IMR-90 (cell line): Measurements from ENCODE around the gene TMEM154. TPM values are rescaled to one million over a fixed set of nuclear protein-coding genes. Genes with fewer than 3 reads are reported as not detected.

ENCODE experiments used
- ATAC-seq: fragments of 200-7000 bp; cut with Tn5 transposase; 2 replicates; pipeline ENCODE4 v1.9.1; 2020; ENCODE audit warnings: low read depth, mild to moderate bottlenecking, moderate library complexity
- BruUV-seq: library from RNA; stranded (reverse); fragments of 400-500 nt; replicated peaks from 2 replicates; lab custom pipeline; 2021; lab: Mats Ljungman, UMichigan
- CTCF ChIA-PET: fragments of 300-600 bp; formaldehyde crosslinking; extraction: SDS; loops from one replicate; lab custom pipeline; 2021; ENCODE audit warnings: antibody characterized with exemption; lab: Yijun Ruan, JAX
- POLR2A ChIA-PET: fragments of 300-600 bp; sonication (Branson Sonifier 250); formaldehyde crosslinking; loops from one replicate; lab custom pipeline; 2022; ENCODE audit warnings: antibody characterized with exemption; ENCODE audit not compliant: unreplicated experiment; lab: Charles Lee
- DNase-seq: peaks from one replicate; pipeline ENCODE4 v3.0.0; 2013
- H2AFZ ChIP-seq: replicated peaks from 2 replicates; pipeline ENCODE3; 2013; ENCODE audit warnings: low read length, mild to moderate bottlenecking; ENCODE audit not compliant: poor library complexity
- H2AK5ac ChIP-seq: 2 replicates; pipeline ENCODE4 v1.6.1; 2013; ENCODE audit warnings: low read depth, low read length, inconsistent platforms
- H2AK9ac ChIP-seq: replicated peaks from 2 replicates; pipeline ENCODE3; 2013; ENCODE audit warnings: mild to moderate bottlenecking, low read depth, low read length, moderate library complexity; ENCODE audit not compliant: poor library complexity
- H2BK120ac ChIP-seq: 2 replicates; pipeline ENCODE4 v1.6.1; 2013; ENCODE audit warnings: low read depth, low read length, inconsistent platforms
- H2BK15ac ChIP-seq: 3 replicates; pipeline ENCODE4 v1.6.1; 2013; ENCODE audit warnings: low read depth, low read length, inconsistent platforms
- H2BK20ac ChIP-seq: 2 replicates; pipeline ENCODE4 v1.6.1; 2013; ENCODE audit warnings: low read depth, mild to moderate bottlenecking, inconsistent platforms, low read length, moderate library complexity
- H2BK5ac ChIP-seq: 2 replicates; pipeline ENCODE4 v1.6.1; 2013; ENCODE audit warnings: mild to moderate bottlenecking, low read depth, low read length, inconsistent platforms; ENCODE audit not compliant: poor library complexity, severe bottlenecking
- H3K14ac ChIP-seq: replicated peaks from 2 replicates; pipeline ENCODE4 v1.6.1; 2013; ENCODE audit warnings: low read depth, low read length, inconsistent platforms
- H3K18ac ChIP-seq: 2 replicates; pipeline ENCODE4 v1.6.1; 2013; ENCODE audit warnings: low read depth, low read length, control low read depth
- H3K23ac ChIP-seq: 2 replicates; pipeline ENCODE4 v1.6.1; 2013; ENCODE audit warnings: low read depth, low read length, inconsistent platforms
- H3K27ac ChIP-seq: 2 replicates; pipeline ENCODE4 v1.5.1; 2013; ENCODE audit warnings: mild to moderate bottlenecking, control low read depth, low read length; ENCODE audit not compliant: insufficient read depth
- H3K27me3 ChIP-seq: 2 replicates; pipeline ENCODE4 v1.6.1; 2013; ENCODE audit warnings: low read length; ENCODE audit not compliant: control insufficient read depth, insufficient read depth
- H3K36me3 ChIP-seq: 2 replicates; pipeline ENCODE4 v1.6.1; 2013; ENCODE audit warnings: low read length, mixed read lengths; ENCODE audit not compliant: control insufficient read depth, insufficient read depth
- H3K4ac ChIP-seq: 2 replicates; pipeline ENCODE4 v1.6.1; 2013; ENCODE audit warnings: low read depth, low read length, inconsistent platforms
- H3K4me1 ChIP-seq: 2 replicates; pipeline ENCODE4 v1.6.1; 2013; ENCODE audit warnings: low read length, mixed read lengths; ENCODE audit not compliant: control insufficient read depth, insufficient read depth
- H3K4me2 ChIP-seq: 2 replicates; pipeline ENCODE4 v1.6.1; 2013; ENCODE audit warnings: low read depth, mild to moderate bottlenecking, control low read depth, low read length, moderate library complexity
- H3K4me3 ChIP-seq: 2 replicates; pipeline ENCODE4 v1.5.1; 2013; ENCODE audit warnings: low read depth, mild to moderate bottlenecking, control low read depth, low read length, moderate library complexity; ENCODE audit not compliant: insufficient read depth
- H3K56ac ChIP-seq: 2 replicates; pipeline ENCODE4 v1.6.1; 2013; ENCODE audit warnings: low read length, inconsistent platforms; ENCODE audit not compliant: insufficient read depth; ENCODE audit errors: extremely low read depth
- H3K79me1 ChIP-seq, 2 experiments: 2 replicates each; pipeline ENCODE4 v1.6.1; 2013; ENCODE audit warnings: low read length in 2 of 2, inconsistent platforms in 1 of 2, low read depth in 1 of 2
- H3K9ac ChIP-seq: 2 replicates; pipeline ENCODE4 v1.6.1; 2013; ENCODE audit warnings: low read depth, low read length, control low read depth
- H3K9me1 ChIP-seq: 2 replicates; pipeline ENCODE4 v1.6.1; 2013; ENCODE audit warnings: low read length, inconsistent platforms; ENCODE audit not compliant: insufficient read depth
- H3K9me3 ChIP-seq: 2 replicates; pipeline ENCODE4 v1.6.1; 2013; ENCODE audit warnings: low read length; ENCODE audit not compliant: control insufficient read depth, insufficient read depth
- H4K20me1 ChIP-seq: 2 replicates; pipeline ENCODE4 v1.6.1; 2013; ENCODE audit warnings: low read length, inconsistent platforms; ENCODE audit not compliant: insufficient read depth
- H4K5ac ChIP-seq: 2 replicates; pipeline ENCODE4 v1.6.1; 2013; ENCODE audit warnings: mild to moderate bottlenecking, low read depth, low read length, control low read depth
- H4K8ac ChIP-seq, 2 experiments: 2 replicates each; pipeline ENCODE4 v1.6.1; 2013; ENCODE audit warnings: low read depth in 2 of 2, low read length in 2 of 2, control low read depth in 1 of 2, inconsistent platforms in 1 of 2
- H4K91ac ChIP-seq: 2 replicates; pipeline ENCODE4 v1.6.1; 2013; ENCODE audit warnings: low read depth, low read length, inconsistent platforms; ENCODE audit not compliant: insufficient read depth
- BHLHE40 ChIP-seq: fragments of 150-350 bp; IDR thresholded peaks from 2 replicates; pipeline ENCODE4 v1.6.1; 2016; ENCODE audit warnings: mild to moderate bottlenecking, low read depth, low read length
- CEBPB ChIP-seq: IDR thresholded peaks from 2 replicates; pipeline ENCODE4 v1.6.1; 2012; ENCODE audit warnings: low read depth, low read length, improper control_type of control experiment
- CHD1 ChIP-seq: IDR thresholded peaks from 2 replicates; pipeline ENCODE4 v1.6.1; 2012; ENCODE audit warnings: low read depth, low read length, improper control_type of control experiment
- ELK1 ChIP-seq: fragments of 150-350 bp; IDR thresholded peaks from 2 replicates; pipeline ENCODE4 v1.6.1; 2016; ENCODE audit warnings: low read depth, mild to moderate bottlenecking, low read length, moderate library complexity, borderline replicate concordance
- FOS ChIP-seq: fragments of 150-350 bp; IDR thresholded peaks from 2 replicates; pipeline ENCODE4 v1.6.1; 2016; ENCODE audit warnings: low read depth, low read length
- MAFK ChIP-seq: IDR thresholded peaks from 2 replicates; pipeline ENCODE4 v1.6.1; 2012; ENCODE audit warnings: low read depth, low read length, improper control_type of control experiment
- MAZ ChIP-seq: IDR thresholded peaks from 2 replicates; pipeline ENCODE4 v1.6.1; 2012; ENCODE audit warnings: low read depth, mild to moderate bottlenecking, low read length, improper control_type of control experiment, moderate library complexity, borderline replicate concordance
- MXI1 ChIP-seq: IDR thresholded peaks from 2 replicates; pipeline ENCODE4 v1.6.1; 2012; ENCODE audit warnings: low read depth, mild to moderate bottlenecking, low read length, moderate library complexity, borderline replicate concordance
- NFE2L2 ChIP-seq: fragments of 150-350 bp; IDR thresholded peaks from 2 replicates; pipeline ENCODE4 v1.6.1; 2016; ENCODE audit warnings: low read depth, mild to moderate bottlenecking, low read length
- POLR2A ChIP-seq: IDR thresholded peaks from 2 replicates; pipeline ENCODE4 v1.6.1; 2012; ENCODE audit warnings: mild to moderate bottlenecking, low read depth, low read length
- RAD21 ChIP-seq: IDR thresholded peaks from 2 replicates; pipeline ENCODE4 v1.6.1; 2012; ENCODE audit warnings: low read length, improper control_type of control experiment
- RFX5 ChIP-seq: IDR thresholded peaks from 2 replicates; pipeline ENCODE4 v1.8.0; 2012; ENCODE audit warnings: low read depth, mild to moderate bottlenecking, low read length, moderate library complexity
- SMC3 ChIP-seq: fragments of 150-350 bp; IDR thresholded peaks from 2 replicates; pipeline ENCODE4 v1.6.1; 2016; ENCODE audit warnings: low read depth, mild to moderate bottlenecking, antibody characterized with exemption, low read length, moderate library complexity
- USF2 ChIP-seq: fragments of 150-350 bp; IDR thresholded peaks from 2 replicates; pipeline ENCODE4 v1.6.1; 2017; ENCODE audit warnings: mild to moderate bottlenecking, antibody characterized with exemption, low read length, low read depth
- WGBS, 2 experiments: methylation state at CpG; one replicate each; pipeline versions ENCODE4 v1.1.5 to v1.1.7; 2013; ENCODE audit warnings: missing lambda C conversion rate in 2 of 2; ENCODE audit not compliant: insufficient read length in 1 of 2; ENCODE audit errors: extremely low coverage in 2 of 2; 5-methylcytosine and 5-hydroxymethylcytosine counted together
- dilution Hi-C: fragments of 300-500 bp; cut with HindIII; formaldehyde crosslinking; loops from one replicate; pipeline ENCODE4 v1.14.3; 2018; ENCODE audit warnings: low sequenced_read_pairs; ENCODE audit not compliant: unreplicated experiment
- in situ Hi-C: fragments of 300-500 bp; cut with MboI; formaldehyde crosslinking; loops from 3 replicates; pipeline ENCODE4 v1.14.3; 2019; ENCODE audit warnings: low sequenced_read_pairs, inconsistent platforms, mixed read lengths
- intact Hi-C: fragments of 100-400 bp; cut with micrococcal nuclease; formaldehyde crosslinking; loops from 2 replicates; pipeline ENCODE4 v1.10.0; 2022
- polyA plus RNA-seq, 3 experiments: library from polyadenylated mRNA; depleted of rRNA; stranded (reverse); fragments of >200 nt; gene quantifications; 2 replicates each; pipeline ENCODE4 v1.2.3, GENCODE V29; 2012; ENCODE audit warnings: low replicate concordance in 1 of 3
- total RNA-seq: library from RNA; depleted of rRNA; stranded (reverse); fragments of >200 nt; gene quantifications from 2 replicates; pipeline ENCODE4 v1.2.3, GENCODE V29; 2012
- TF ChIP-seq, protein P1 (sequence below): conservative IDR thresholded peaks from 2 replicates; pipeline ENCODE4 v1.5.1; 2012; ENCODE audit warnings: mild to moderate bottlenecking, low read depth, low read length, improper control_type of control experiment

The TMEM154 gene
- total and polyA plus RNA-seq, 2 of the 4 experiments (the other 2 are of a cell fraction): 0.12 to 0.18 TPM

DNA sequence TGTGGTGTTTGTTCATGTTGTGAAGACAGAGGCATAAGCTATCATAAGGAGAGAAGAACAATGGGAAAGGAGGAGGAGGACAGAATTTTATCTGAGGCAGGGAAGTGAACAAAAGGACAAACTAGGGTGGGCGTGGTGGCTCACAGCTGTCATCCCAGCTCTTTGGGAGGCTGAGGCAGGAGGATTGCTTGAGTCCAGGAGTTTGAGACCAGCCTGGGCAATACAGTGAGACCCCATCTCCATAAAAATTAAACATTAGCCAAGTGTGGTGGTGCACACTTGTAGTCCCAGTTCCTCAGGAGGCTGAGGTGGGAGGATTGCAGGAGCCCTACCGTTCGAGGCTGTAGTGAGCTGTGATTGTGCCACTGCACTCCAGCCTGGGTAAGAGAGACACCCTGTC lies 49.9 kb downstream of the TMEM154 start:
- Histone ChIP-seq H2AFZ (no peak overlapping the region), H4K20me1 (no peaks in the 10 kb centered on the region), H3K27ac (no peak overlapping the region), H3K14ac (no peak overlapping the region), H2BK15ac (no peak overlapping the region), H2AK9ac (no peak overlapping the region), H4K5ac (no peak overlapping the region), H3K9me3 (no peaks in the 10 kb centered on the region), H2BK120ac (no peak overlapping the region), H3K27me3 (peaks cover 3% of the 10 kb centered on the region), H3K4me1 (no peaks in the 10 kb centered on the region), H3K36me3 (no peaks in the 10 kb centered on the region), H3K4me3 (no peak overlapping the region), H3K79me1 (no peaks in the 10 kb centered on the region), H3K9ac (no peak overlapping the region), H4K8ac (no peak overlapping the region), H3K4ac (no peak overlapping the region), H3K18ac (no peak overlapping the region), H3K9me1 (no peaks in the 10 kb centered on the region), H4K91ac (no peak overlapping the region), H2BK20ac (no peak overlapping the region), H3K23ac (no peak overlapping the region), H3K4me2 (no peak overlapping the region), H2AK5ac (no peak overlapping the region), H2BK5ac (no peak overlapping the region), H3K56ac (no peak overlapping the region)
- intact Hi-C loops: no loop called here
- ChIA-PET CTCF (no interaction called here), POLR2A (no interaction called here)
- in situ Hi-C loops: no loop called here
- dilution Hi-C loops: no loop called here
- ATAC-seq (no peak), DNase-seq (no peak)
- TF ChIP-seq SMC3: no peak
- TF ChIP-seq, protein P1, sequence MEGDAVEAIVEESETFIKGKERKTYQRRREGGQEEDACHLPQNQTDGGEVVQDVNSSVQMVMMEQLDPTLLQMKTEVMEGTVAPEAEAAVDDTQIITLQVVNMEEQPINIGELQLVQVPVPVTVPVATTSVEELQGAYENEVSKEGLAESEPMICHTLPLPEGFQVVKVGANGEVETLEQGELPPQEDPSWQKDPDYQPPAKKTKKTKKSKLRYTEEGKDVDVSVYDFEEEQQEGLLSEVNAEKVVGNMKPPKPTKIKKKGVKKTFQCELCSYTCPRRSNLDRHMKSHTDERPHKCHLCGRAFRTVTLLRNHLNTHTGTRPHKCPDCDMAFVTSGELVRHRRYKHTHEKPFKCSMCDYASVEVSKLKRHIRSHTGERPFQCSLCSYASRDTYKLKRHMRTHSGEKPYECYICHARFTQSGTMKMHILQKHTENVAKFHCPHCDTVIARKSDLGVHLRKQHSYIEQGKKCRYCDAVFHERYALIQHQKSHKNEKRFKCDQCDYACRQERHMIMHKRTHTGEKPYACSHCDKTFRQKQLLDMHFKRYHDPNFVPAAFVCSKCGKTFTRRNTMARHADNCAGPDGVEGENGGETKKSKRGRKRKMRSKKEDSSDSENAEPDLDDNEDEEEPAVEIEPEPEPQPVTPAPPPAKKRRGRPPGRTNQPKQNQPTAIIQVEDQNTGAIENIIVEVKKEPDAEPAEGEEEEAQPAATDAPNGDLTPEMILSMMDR: no peak
- TF ChIP-seq POLR2A: no peak
- no peak for TF ChIP-seq MAFK
- no peak for TF ChIP-seq BHLHE40
- TF ChIP-seq CHD1: no peak
- no peak for TF ChIP-seq NFE2L2
- no peak for TF ChIP-seq MAZ
- no peak for TF ChIP-seq MXI1
- TF ChIP-seq FOS: no peak
- TF ChIP-seq ELK1: no peak
- TF ChIP-seq CEBPB: no peak
- TF ChIP-seq RAD21: no peak
- no peak for TF ChIP-seq USF2
- no peak for TF ChIP-seq RFX5
- BruUV-seq: no TSS peak
- WGBS, 2 experiments: 80% methylated on average over 1 of the region's 3 CpGs; no CpG with 5 or more reads in 1 of the 2 experiments
